NCI-H1417 treated with DMSO at 0.1 percent for 48 hours (cell line): ENCODE data around the gene HOXD4.

Experiments
- DNase-seq: peaks from one replicate; lab custom pipeline; 2025; lab: John Stamatoyannopoulos, UW

The HOXD4 gene

GRCh38 chr2:176139661-176140512, 11.5 kb upstream of the HOXD4 start:
- no peak for DNase-seq

- no peak for DNase-seq
These were observed 10.6 kb upstream of the HOXD4 start for GRCh38 chr2:176140513-176141317.

GRCh38 chr2:176142281-176142680, 9.1 kb upstream of the HOXD4 start:
- DNase-seq: no peak

- no peak for DNase-seq
These were observed 6.0 kb upstream of the HOXD4 start for GRCh38 chr2:176145085-176145969.

GRCh38 chr2:176146101-176146500, 5.2 kb upstream of the HOXD4 start:
- DNase-seq: no peak

- DNase-seq: no peak
These were observed 4.7 kb upstream of the HOXD4 start for GRCh38 chr2:176146645-176147044.

GRCh38 chr2:176147210-176147799, 4.0 kb upstream of the HOXD4 start:
- DNase-seq: no peak

- no peak for DNase-seq
These were observed 3.4 kb upstream of the HOXD4 start for GRCh38 chr2:176147800-176148496.

- no peak for DNase-seq
These were observed 2.5 kb upstream of the HOXD4 start for GRCh38 chr2:176148751-176149421.

- DNase-seq: no peak
These were observed 1.8 kb upstream of the HOXD4 start for GRCh38 chr2:176149481-176149938.

GRCh38 chr2:176149939-176150583, 1.3 kb upstream of the HOXD4 start:
- DNase-seq: no peak

- DNase-seq: no peak
These were observed 537 bp upstream of the HOXD4 start for GRCh38 chr2:176150584-176151441.

- DNase-seq: no peak
These were observed 1.2 kb downstream of the HOXD4 start for GRCh38 chr2:176152350-176153181.

GRCh38 chr2:176154576-176155252, 3.4 kb downstream of the HOXD4 start:
- DNase-seq: no peak

GRCh38 chr2:176155356-176156044, 4.2 kb downstream of the HOXD4 start:
- DNase-seq: no peak

- no peak for DNase-seq
These were observed 5.0 kb downstream of the HOXD4 start for GRCh38 chr2:176156301-176156806.
